Retinal pigment epithelial cell (primary cell): ENCODE results near the gene BEST1.

ENCODE experiments used
- DNase-seq: peaks from one replicate; pipeline ENCODE4 v3.0.0-alpha.2; 2010; ENCODE audit warnings: low read depth
- H3K4me3 ChIP-seq: 2 replicates; pipeline ENCODE4 v1.5.1; 2011; ENCODE audit warnings: mild to moderate bottlenecking, low read length, control low read depth, moderate library complexity
- CTCF ChIP-seq: conservative IDR thresholded peaks from 2 replicates; pipeline ENCODE4 v1.5.1; 2011; ENCODE audit warnings: low read depth, low read length, control low read depth, inconsistent platforms

Gene BEST1

GRCh38 chr11:61930933-61931332, 19.2 kb upstream of the BEST1 start:
- no peak for DNase-seq
- H3K4me3 ChIP-seq: no peak overlapping the region
- TF ChIP-seq CTCF: no peak

- no peak for TF ChIP-seq CTCF
These were observed 14.3 kb upstream of the BEST1 start for GRCh38 chr11:61935861-61936260.

GRCh38 chr11:61940466-61940865, 9.7 kb upstream of the BEST1 start:
- no peak for TF ChIP-seq CTCF
- no peak overlapping the region for H3K4me3 ChIP-seq
- DNase-seq: no peak

More at GRCh38 chr11:61935861-61936260, 14.3 kb upstream of the BEST1 start:
- no peak for DNase-seq
- H3K4me3 ChIP-seq: no peak overlapping the region

GRCh38 chr11:61945191-61945590, 5.0 kb upstream of the BEST1 start:
- no peak for TF ChIP-seq CTCF
- no peak for DNase-seq
- H3K4me3 ChIP-seq: no peak overlapping the region

GRCh38 chr11:61946894-61947293, 3.3 kb upstream of the BEST1 start:
- no peak for TF ChIP-seq CTCF
- no peak overlapping the region for H3K4me3 ChIP-seq

GRCh38 chr11:61947486-61948210, 2.5 kb upstream of the BEST1 start:
- no peak overlapping the region for H3K4me3 ChIP-seq
- peak; percentile 68 for DNase-seq
- TF ChIP-seq CTCF: peak; percentile 99

More at GRCh38 chr11:61946894-61947293, 3.3 kb upstream of the BEST1 start:
- DNase-seq: no peak

- TF ChIP-seq CTCF: no peak
- no peak for DNase-seq
- H3K4me3 ChIP-seq: no peak overlapping the region
These were observed 1.6 kb upstream of the BEST1 start for GRCh38 chr11:61948505-61948904.
